Uterine smooth muscle cell (primary cell): Measurements from ENCODE around the gene SPRR4. TPM values are rescaled to one million over a fixed set of nuclear protein-coding genes. Genes with fewer than 3 reads are reported as not detected.

Experiments
- total RNA-seq: library from RNA; depleted of rRNA; stranded (reverse); fragments of >200 nt; gene quantifications from 2 replicates; pipeline ENCODE4 v1.2.3, GENCODE V29; 2014

SPRR4 gene, protein sequence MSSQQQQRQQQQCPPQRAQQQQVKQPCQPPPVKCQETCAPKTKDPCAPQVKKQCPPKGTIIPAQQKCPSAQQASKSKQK
- not detected in 2 replicates for total RNA-seq

GRCh38 chr1:152970495-152970894 is at the start of gene SPRR4:
Gene SPRR4, plus strand, starts transcription at chr1:152970648. Its CDS starts 1,243 bp downstream, at chr1:152971891.

GRCh38 chr1:152946651-152947256 is 23.7 kb upstream of the SPRR4 start, which contains the start of gene SPRR5:
Gene SPRR5, plus strand, starts transcription at chr1:152947206. Its CDS starts 1,349 bp downstream, at chr1:152948555.

GRCh38 chr1:152983743-152984142 is 13.3 kb downstream of the SPRR4 start, which contains the start of gene SPRR1A:
Gene SPRR1A, plus strand, starts transcription at chr1:152984081. Its CDS starts 1,150 bp downstream, at chr1:152985231.

GRCh38 chr1:153001382-153001781 is 30.9 kb downstream of the SPRR4 start, which contains the start of gene SPRR3:
Gene SPRR3, plus strand, starts transcription at chr1:153001749. Its CDS starts 1,272 bp downstream, at chr1:153003021.

Other genes with a start within 250 kb of the SPRR4 start
- not detected in 2 replicates for gene KPRP, start 212.6 kb upstream of the SPRR4 start, total RNA-seq
- 0.62 TPM in 1 of 2 replicates, not detected in the other for gene LCE1F, start 195.5 kb upstream of the SPRR4 start, total RNA-seq
- gene LCE1E, start 184.4 kb upstream of the SPRR4 start, total RNA-seq = not detected in 2 replicates
- gene LCE1D, start 173.9 kb upstream of the SPRR4 start, total RNA-seq = not detected in 2 replicates
- not detected in 2 replicates for gene LCE1C, start 164.0 kb upstream of the SPRR4 start, total RNA-seq
- gene LCE1B, start 158.7 kb upstream of the SPRR4 start, total RNA-seq = not detected in 2 replicates
- gene LCE1A, start 143.2 kb upstream of the SPRR4 start, total RNA-seq = not detected in 2 replicates
- gene LCE6A, start 127.8 kb upstream of the SPRR4 start, total RNA-seq = not detected in 2 replicates
- gene LCE7A, start 110.7 kb upstream of the SPRR4 start, total RNA-seq = not detected in 2 replicates
- gene SMCP, start 92.3 kb upstream of the SPRR4 start, total RNA-seq = 0.11 TPM in 1 of 2 replicates, not detected in the other
- 0.37 and 1.7 TPM in 2 replicates for gene IVL, start 62.1 kb upstream of the SPRR4 start, total RNA-seq
- not detected in 2 replicates for gene SPRR5, start 23.4 kb upstream of the SPRR4 start, total RNA-seq
- gene SPRR1A, start 13.4 kb downstream of the SPRR4 start, total RNA-seq = not detected in 2 replicates
- not detected in 2 replicates for gene SPRR3, start 31.1 kb downstream of the SPRR4 start, total RNA-seq
- not detected in 2 replicates for gene SPRR1B, start 60.6 kb downstream of the SPRR4 start, total RNA-seq
- not detected in 2 replicates for gene SPRR2D, start 70.5 kb downstream of the SPRR4 start, total RNA-seq
- gene SPRR2A, start 86.9 kb downstream of the SPRR4 start, total RNA-seq = not detected in 2 replicates
- gene SPRR2B, start 101.0 kb downstream of the SPRR4 start, total RNA-seq = not detected in 2 replicates
- not detected in 2 replicates for gene SPRR2E, start 123.9 kb downstream of the SPRR4 start, total RNA-seq
- not detected in 2 replicates for gene SPRR2F, start 142.9 kb downstream of the SPRR4 start, total RNA-seq
- gene SPRR2G, start 180.2 kb downstream of the SPRR4 start, total RNA-seq = not detected in 2 replicates
- gene LELP1, start 232.8 kb downstream of the SPRR4 start, total RNA-seq = not detected in 2 replicates
- gene PRR9, start 246.9 kb downstream of the SPRR4 start, total RNA-seq = 0.12 and 1.2 TPM in 2 replicates